NCI-H1930 (cell line): Measurements from ENCODE around the gene S100A10.

Source experiments
- DNase-seq, 2 experiments: peaks; one replicate each; lab custom pipeline; 2025; lab: John Stamatoyannopoulos, UW

S100A10 gene

DNA sequence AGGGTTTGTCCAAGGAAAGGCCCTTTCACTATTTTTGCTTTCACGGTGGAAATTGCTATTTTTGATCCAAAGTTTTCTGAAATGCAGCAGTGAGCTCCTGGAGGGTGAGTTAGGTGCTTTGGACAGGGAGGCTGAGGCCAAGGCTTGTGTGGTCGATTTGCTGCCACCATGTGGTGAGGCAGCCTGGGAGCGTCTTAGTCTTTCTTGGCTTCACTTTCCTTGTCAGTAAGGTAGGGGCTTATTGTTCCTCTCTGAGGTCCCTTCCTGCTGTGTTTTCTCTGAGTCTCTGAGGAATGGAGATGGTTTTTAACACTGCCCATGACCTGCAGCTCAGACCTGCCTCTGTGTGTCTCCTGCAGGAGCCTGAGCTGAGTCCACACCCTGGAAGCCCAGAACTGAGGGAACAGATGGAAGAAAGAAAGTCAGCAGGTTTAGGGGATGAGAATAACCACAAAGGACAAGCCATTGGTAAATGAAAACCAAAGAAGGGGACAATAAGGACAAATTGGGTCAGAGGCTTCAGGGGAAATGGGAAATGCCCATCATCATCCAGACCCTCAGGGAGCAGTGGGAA, 20.1 kb upstream of the S100A10 start:
- DNase-seq: peak in 1 of 2 experiments; percentile 30

DNA sequence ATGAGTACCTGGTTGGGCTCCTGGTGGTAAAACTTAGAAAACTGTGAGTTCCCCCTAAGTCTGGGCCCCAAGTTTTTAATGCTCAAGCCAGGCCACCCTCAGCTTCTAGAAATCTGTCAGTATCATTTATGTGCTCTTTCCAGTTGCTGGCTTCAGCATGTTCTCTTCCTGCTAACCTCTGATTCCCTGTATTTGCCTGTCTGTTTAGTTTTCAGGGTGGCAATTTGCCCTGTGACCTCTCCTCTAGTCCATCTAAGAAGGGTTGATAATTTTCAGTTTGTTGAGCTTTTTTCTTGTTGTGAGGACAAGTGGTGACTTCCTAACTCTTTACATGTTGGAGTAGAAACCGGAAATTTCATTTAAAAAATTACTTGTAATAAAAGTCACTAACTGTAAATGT, 16.0 kb upstream of the S100A10 start:
- DNase-seq: no peak

DNA sequence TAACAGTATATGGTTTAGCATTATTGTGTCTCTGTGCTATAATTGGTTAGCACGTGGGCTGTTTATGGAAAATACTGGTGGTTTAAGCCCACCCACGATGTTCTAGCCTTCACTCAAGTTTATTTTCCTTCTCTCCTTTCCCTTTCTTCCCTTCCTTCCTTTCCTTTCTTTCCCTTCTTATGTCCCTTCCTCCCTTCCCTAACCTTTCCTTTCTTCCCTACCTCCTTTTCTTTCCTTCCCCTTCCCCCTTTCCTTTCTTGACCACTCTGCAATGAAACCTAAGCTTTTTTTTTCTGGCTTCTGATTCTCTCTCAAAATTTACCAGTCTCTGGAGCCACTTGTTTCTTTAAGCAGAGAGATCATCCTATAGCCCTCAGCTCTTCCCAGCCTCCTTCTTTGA, 13.4 kb upstream of the S100A10 start:
- DNase-seq: no peak

DNA sequence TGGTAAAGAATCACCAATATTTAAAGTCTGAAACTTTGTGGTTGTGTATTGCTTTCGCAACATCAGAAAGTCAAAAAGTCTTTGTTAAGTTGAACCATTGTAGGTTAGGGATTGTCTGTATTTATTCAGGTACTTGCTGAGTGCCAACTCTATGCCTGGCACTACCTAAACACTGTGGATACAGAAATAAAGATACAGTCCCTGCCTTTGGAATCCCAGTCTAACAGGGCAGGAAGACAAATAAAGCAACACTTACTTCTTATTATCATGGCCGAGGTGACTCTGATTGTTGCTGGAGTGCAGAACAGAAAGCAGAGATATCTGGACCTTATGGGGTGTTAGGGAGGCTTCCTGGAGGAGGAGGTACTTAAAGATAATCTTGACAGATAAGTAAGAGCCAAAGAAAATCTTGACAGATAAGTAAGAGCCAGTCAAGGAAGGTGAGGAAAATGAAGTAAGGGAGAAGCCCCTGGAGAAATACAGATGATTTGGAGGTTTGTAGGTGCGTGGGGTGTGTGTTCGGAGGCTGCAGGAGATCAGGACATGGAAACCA, 11.8 kb upstream of the S100A10 start:
- DNase-seq: no peak

DNA sequence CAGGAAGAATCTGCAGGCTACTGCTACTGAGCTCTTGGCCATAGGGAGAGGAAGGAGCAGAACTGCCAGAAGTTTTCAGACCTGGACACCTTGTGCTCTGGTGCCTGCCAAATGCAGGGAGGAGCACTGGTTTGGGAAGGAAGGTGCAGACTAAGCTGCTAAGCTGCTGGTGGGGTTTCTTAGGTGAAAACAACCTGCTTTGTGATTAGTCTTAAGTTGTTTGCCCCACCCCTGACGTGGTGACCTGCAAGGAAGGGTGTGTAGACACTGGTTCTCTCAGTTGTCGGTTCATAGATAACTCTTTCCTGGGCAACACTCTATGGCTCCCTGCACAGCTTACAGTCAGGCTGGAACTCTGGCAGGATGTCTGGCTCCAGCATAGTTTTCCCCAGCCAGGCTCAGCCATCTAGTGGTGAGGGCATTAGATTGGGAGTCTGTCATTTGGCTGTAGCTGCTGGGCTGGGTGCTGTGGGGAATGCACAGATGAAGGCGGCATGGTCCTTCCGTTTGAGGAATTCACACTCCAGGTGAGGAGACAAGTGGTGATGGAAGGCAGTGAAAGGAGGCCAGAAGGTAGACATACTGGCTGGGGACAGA, 10.3 kb upstream of the S100A10 start:
- no peak for DNase-seq

DNA sequence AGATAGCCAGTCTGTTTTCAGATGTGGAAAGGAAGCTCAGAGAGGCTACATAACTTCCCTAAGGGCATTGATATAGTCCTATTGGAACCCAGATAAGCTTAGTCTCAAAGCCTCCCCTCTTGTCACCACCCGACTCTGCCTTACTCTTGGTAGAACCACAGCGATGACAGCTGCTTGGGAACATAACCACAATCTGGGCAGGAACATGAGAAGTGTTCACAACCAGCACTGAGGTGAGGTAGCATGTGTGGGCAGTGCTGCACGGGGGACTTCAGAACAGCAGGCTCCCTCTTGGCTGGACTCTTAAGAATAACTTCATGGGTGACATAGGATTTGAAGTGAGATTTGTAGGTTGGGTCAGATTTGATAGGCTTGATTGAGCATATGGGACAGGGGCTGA, 9.3 kb upstream of the S100A10 start:
- no peak for DNase-seq

DNA sequence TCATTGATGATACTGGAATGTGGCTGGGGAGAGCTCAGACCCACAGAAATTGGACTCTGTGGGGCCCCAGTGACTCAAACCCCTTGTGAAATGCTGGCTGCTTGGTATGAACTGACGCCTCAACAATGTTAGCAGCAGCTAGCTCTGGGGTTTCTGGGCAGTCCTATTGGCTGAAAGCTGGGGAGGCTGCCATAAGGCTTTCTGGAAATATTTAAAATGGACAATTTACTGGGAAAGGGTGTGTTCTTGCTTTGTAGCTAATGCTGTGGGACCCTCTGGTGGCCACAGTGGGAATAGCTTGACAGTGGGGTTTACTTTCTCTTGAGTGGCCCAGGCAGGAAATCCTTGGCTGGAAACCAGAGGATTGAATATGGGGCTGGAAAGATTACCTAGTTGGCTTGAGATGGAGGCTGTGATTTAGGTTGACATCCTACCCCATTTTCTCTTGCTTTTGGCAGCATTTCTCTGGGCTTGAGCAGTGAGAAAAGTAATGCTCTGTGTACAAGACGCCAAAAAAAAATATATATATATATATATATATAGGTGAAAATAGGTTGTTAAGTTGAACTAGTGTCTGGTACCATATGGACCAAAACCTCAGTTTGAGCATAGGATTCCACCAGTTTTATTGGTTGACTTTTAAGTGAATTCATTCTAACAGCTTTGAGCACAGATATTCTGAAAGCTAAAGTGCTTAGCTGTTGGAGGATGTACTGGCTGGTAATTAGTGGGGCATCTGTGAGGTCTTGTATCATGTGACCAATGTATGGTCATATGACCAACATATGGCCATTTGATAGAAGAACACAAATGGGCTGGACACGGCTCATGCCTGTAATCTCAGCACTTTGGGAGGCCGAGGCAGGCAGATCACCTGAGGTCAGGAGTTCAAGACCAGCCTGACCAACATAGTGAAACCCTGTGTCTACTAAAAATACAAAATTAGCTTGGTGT, 8.2 kb upstream of the S100A10 start:
- peak; percentile 53 to 56 for DNase-seq

DNA sequence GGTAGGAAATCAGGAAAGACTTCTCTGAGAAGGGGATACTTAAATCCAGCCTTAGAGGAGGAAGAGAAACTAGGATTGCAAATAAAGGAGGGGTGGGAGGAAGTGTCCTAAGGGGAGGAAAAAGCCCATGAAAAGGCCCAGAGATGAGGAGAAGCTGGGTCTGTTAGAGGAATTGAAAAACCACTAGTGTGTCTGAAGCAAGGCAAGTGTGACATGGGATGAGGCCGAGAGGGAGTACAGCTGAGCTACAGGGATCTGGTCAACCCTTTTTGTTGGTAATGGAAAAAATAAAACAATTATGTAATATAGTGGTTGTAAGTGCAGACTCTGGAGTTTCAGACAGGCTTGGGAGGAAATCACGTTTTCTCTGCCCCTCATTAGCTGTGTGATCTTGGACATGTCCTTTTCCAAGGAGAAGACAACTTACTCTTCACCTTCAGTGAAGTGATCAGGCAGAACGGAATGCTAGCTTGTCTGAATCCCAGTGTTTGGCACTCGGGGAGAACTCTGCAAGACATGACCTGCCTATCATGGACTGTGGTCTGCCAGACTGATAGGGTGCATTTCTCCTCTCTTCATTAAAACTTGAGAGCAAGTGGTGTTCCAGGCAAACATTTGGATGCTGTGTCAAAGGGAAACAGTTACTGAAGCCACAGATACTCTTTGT, 7.4 kb upstream of the S100A10 start:
- DNase-seq: no peak

DNA sequence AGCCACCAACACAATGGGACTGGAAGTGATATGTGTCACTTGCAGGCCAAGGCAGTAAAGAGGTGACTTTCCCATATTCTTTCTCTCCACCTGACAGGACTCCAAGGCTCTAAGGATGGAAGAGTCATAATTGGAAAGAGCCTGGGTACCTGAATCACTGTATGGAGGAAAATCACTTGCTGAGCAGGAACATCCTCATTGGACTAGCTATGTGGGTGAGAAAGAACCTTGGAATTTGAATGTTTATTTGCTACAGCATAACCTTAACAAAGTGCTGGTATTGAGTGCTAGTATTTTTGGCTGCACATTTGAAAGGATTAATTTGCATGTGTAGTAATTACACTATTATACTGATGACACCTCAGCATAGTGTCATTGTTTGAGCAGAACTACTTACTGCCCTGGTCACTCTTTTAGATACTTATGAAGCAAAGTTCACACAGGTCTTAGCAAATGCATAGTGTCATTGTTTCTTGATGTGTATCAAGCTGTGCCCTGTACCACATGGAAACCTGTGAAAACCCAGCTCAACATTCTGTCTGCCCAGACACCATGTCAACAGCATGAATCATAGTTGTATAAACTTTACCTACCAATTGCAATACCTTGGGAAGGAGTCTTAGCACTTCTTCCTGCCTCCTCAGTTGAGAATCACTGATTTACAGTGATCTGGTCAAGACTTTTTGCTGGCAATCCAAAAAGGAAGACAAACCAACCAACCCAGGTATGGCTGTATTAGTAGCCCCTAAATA, 5.1 kb upstream of the S100A10 start:
- no peak for DNase-seq

DNA sequence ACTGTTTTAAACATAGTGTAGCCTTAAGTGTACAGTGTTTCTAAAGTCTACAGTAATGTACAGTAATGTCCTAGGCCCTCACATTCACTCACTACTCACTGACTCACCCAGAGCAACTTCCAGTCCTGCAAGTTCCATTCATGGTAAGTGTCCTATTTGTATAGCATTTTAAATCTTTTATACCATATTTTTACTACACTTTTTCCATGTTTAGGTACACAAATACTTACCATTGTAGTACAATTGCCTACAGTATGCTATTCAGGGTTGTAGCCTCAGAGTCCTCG, 3.6 kb upstream of the S100A10 start:
- DNase-seq: no peak

DNA sequence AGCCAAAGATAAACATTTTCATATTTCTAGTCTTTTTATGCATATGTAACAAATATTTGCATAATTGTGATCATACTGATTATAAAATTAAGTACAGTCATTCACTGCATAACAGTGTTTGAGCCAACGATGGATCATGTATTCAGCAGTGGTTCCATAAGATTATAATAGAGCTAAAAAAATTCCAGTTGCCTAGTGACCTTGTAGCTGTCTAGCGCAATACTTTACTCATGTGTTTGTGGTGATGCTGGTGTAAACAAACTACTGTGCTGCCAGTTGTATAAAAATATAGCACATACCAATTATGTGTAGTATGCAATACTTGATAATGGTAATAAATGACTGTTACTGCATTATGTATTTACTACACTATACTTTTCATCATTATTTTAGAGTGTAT, 2.1 kb upstream of the S100A10 start:
- DNase-seq: no peak

DNA sequence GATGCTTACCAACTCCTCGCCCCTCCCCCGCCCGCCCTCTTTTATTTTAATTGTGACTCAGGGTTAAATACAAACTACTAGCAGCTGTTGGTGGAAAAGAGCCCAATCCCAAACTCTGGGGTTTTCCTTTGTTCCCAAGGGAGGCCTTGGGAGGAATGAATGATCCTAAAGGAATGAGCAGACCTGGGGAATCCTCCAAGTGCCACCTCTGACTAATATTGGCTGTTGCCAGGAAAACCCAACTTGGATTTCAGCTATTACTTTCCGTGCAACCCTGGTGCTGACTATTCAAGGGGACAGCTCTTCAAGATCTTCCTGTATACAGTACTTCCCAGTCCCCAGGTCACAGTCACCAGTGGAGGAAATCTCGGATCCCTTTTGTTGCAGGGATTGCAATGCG, 1.3 kb upstream of the S100A10 start:
- no peak for DNase-seq

DNA sequence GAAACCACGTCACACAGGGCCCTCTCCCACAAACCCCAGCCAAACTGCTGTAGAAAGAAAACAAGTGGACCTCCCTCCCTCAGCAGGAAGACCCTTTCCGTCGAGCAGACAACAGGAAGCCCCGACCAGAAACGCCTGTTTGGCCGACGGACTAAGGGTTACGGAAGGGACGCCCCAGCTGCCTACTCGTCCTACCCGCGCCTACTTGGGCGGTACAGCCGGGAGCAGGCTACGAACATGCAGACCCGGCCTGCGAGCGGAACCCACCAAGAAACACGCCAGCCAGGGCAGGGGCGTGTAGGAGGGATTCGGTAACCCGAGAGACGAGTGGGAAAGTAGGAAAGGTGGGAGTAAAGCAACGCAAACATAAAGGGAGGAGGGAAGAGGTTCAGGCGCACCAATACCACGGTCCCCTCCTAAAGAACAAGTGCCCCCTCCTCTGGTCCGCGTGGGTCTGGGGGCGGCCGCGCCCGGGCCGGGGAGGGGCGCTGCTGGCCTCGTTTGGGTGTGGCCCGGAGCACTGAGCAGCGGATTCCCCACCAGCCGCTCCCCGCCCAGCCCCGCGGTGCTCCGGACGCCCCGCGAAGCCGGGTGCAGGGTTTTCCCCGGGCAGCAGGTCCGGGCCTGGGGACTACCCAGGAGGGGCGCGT, 450 bp downstream of the S100A10 start:
- no peak for DNase-seq

DNA sequence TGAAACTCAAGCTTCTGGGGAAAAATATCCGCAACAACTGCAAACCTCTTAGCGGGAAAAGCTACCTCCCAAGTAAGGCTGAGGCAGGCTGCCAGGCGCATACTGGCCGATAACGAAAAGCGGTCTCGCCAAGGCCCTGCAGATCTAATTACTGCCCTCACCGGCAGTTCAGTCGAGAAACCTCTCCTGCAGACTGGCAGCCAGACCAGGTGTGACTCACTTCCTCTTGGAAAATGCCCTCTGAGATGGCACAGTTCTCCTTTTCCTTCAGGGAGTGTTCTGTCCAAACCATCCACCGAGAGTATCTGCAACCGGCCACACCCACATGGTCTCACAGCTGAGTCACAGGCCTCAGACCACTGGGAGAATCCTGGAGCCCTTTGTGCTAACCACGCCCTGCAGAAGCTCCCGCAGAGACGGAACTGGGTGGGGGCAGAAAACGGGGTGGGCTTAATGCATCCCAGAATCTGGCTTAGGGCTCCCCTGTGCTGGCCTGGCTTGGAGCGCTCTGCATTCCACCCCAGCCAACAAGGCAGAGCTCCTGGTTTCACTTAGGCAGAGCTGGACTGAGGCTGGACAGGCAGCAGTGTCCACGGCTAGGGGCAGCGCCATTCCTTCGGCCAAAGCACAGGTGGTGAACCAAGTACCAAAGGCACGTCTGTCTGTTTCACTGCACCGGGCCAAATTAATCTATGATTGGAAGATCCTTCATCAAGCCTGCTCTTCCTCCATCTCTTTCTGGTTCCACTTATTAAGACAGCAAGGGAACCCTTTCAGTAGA, 1.2 kb downstream of the S100A10 start:
- DNase-seq: no peak

DNA sequence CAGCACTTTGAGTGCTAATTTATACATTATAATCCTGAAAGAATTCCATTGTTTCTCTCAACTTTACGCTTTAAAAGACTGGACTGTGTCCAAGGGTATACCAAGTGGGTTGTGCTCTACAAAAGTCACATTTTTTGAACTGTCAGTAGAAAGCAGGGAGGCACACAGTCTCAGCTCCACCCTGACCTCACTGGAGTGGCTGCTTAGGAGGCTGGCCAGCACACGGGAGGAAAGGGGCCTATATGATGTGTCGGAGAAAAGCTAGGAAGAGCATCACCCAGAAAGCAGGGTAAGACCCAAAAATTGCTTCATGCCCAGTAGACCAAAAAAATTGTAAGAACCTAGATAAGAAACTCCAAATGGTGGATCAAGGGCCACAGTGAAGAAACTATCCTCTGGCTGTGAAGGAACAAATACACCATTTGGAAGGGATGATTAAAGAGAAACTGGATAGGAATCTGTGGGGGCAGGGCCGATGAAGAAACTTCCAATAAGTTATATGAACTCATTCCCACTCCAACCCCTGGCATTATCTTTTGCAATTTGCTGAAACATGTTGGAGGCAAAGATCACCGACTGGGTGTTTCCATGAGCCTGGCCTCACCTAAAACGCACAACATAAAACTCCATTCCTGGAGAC, 1.9 kb downstream of the S100A10 start:
- no peak for DNase-seq

DNA sequence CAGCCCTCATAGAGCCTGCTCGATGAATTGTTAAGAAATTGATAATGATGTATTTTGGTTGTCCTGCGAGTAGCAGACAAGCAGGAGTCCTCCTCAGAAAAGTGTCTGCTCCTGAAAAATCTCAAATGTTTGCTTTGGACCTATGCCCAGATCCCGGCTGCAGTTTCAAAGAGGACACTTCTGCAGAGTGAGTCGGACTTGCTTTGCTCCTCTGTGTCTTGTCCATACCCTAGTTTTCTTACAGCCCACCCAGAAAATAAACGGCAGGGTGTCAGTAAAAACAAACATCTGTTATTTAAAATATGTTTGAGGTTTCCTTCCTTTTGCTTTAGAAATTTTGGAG, 2.8 kb downstream of the S100A10 start:
- no peak for DNase-seq

DNA sequence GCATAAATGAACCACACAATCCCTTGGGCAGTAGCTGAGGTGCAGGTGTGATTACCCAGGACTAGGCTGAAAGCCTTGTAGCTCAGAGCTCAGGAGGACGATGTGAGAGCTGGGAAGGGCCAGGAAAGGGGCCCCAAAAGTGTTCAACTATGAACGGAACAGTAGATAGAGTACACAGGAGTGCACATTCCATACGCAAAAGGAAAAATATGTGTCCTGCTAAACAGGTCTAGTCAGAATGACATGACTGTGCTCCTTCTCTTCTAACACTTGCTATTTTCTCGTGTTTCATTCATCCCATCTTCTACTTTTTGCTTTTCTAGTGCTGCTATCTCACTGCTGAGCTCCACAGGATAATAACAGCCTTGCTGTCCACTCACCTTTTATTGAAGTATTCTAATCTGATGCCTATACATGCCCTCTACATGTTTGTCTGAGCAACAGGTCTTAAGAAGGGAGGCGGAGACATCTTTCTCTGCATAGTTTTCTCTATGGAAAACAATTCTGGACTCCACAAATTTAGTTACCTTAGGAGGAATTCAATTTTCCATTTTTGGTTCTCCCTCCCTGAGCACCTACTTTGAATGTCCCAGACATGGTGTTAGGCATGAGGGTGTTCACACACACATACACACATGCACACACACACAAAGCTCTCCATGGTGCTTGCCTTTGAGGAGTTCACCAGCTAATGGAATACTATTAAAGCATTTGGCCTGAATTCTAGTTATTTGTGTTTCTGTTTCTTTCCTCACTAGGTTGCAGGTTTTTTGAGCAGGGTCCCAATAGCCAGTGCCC, 3.4 kb downstream of the S100A10 start:
- no peak for DNase-seq

DNA sequence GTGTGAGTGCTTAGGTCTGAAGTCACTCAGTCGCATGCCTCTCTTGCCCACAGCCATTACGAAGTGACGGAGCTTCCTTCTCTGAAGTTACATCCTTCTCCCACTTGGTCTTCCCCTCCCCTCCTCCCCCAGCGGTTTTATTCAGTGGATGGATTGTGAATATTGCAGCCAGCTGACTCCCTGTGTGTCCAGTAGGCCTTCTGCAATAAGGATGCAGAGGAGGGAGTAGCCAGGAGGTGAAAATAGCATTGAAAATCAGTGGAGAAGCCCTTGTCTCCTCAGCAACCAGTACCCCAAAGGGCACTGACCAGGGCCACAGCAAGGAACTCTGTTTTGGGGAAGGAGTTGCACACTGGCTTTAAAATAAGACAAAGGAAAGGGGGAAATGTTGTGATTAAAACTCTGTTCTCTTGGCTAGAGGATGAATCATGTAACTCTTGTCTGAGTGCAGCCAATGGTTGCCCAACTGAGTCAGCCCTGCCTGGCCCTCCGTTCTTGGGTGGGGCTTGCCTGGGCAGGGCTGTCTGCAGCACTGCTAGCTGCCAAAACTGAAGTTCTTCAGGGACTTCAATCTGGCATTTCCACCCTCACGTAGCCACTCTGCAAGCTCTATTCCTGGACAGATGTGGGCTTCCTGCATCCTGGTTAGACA, 4.3 kb downstream of the S100A10 start:
- no peak for DNase-seq

DNA sequence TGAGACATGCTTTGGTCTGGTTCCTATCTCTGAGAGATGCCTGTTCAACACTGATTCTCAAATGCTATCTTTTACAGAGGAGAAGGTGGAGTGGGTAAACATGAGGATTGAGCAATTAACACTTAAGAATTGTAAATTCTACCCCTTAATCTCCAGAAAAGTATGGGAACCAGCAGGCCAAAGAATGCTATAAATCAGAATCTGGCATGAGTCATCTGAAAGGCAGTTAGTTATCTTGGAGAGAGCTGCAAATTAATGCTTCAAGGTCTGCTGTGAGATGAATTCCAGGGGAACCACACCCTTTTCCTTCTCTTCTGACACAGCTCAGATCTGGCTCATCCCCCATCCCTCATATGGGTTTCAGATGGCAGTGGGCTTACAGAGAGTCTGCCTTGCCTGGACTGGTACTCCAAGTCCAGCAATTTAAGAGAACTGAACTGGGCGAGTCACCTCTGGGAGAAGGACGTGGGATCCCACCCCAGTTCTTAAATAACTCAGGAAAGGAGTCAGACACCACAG, 5.2 kb downstream of the S100A10 start:
- DNase-seq: no peak
